ENCODE results near the gene SEC62.

Gene SEC62

GRCh38 chr3:169931747-169932520, 34.7 kb upstream of the SEC62 start:
- TF ChIP-seq CTCF (IDR thresholded peaks at IDR 0.05; ENCODE audit: borderline replicate concordance, control extremely low read depth, extremely low read depth, insufficient read depth, missing control alignments): no peak
- DNase-seq (ENCODE audit: low spot score): peak; percentile 54
- in situ Hi-C loops (cut with MboI; ENCODE audit: low sequenced_read_pairs, unreplicated experiment): no loop called here

GRCh38 chr3:169939320-169939719, 27.3 kb upstream of the SEC62 start:
- no peak for DNase-seq (ENCODE audit: low spot score)
- in situ Hi-C loops (cut with MboI; ENCODE audit: low sequenced_read_pairs, unreplicated experiment): no loop called here
- no peak for TF ChIP-seq CTCF (IDR thresholded peaks at IDR 0.05; ENCODE audit: borderline replicate concordance, control extremely low read depth, extremely low read depth, insufficient read depth, missing control alignments)

DNA sequence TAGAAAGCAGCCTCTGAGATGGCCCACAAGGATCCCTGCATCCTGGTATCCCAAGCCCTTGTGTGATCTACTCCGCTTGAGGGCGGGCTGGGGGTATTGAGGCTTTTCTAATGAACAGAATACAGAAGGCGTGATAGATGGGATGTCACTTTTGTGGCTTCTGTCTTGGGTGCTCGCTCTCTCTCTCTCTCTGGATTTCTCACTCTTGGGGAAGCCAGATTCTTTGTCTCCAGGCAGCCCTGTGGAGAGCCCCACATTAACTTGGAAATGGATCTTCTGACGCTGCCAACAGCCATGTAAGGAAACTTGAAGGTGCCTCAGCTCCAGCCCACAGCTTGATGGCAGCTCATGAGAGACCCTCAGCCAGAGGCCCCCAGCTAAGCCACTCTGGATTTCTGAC, 26.9 kb upstream of the SEC62 start:
- DNase-seq (ENCODE audit: low spot score): no peak
- TF ChIP-seq CTCF (IDR thresholded peaks at IDR 0.05; ENCODE audit: borderline replicate concordance, control extremely low read depth, extremely low read depth, insufficient read depth, missing control alignments): no peak
- in situ Hi-C loops (cut with MboI; ENCODE audit: low sequenced_read_pairs, unreplicated experiment): no loop called here

- in situ Hi-C loops (cut with MboI; ENCODE audit: low sequenced_read_pairs, unreplicated experiment): no loop called here
- no peak for TF ChIP-seq CTCF (IDR thresholded peaks at IDR 0.05; ENCODE audit: borderline replicate concordance, control extremely low read depth, extremely low read depth, insufficient read depth, missing control alignments)
- DNase-seq (ENCODE audit: low spot score): no peak
These were observed 26.0 kb upstream of the SEC62 start for GRCh38 chr3:169940470-169941181.

DNA sequence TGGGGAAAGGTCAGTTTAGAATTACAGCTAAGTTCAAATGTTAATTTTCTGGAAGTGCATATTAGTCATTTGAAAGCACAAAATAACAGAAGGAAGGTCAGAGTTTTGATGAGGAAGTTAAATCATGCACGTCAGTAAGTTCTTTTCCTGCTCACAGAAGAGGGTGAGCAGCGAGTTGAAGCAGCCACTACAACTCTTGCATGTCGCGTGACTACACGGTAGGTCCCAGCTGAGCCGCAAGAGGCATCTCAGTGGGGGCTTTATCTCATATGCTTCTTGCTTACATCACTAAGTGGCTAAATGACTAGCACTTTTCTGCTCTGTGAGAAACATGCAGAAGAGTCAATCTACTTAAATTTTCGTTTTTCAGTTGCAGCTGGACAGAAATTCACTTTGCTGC, 21.3 kb upstream of the SEC62 start:
- DNase-seq (ENCODE audit: low spot score): peak; percentile 74
- in situ Hi-C loops (cut with MboI; ENCODE audit: low sequenced_read_pairs, unreplicated experiment): no loop called here
- no peak for TF ChIP-seq CTCF (IDR thresholded peaks at IDR 0.05; ENCODE audit: borderline replicate concordance, control extremely low read depth, extremely low read depth, insufficient read depth, missing control alignments)

- in situ Hi-C loops (cut with MboI; ENCODE audit: low sequenced_read_pairs, unreplicated experiment): no loop called here
- no peak for TF ChIP-seq CTCF (IDR thresholded peaks at IDR 0.05; ENCODE audit: borderline replicate concordance, control extremely low read depth, extremely low read depth, insufficient read depth, missing control alignments)
- DNase-seq (ENCODE audit: low spot score): no peak
These were observed 20.3 kb upstream of the SEC62 start for GRCh38 chr3:169946336-169946735.
